Upper lobe of right lung (tissue), 1 donor: Measurements from ENCODE around the gene BMF. TPM values are rescaled to one million over a fixed set of nuclear protein-coding genes. Genes with fewer than 3 reads are reported as not detected.

Source experiments
- ATAC-seq: fragments of 200-7000 bp; cut with Tn5 transposase; one replicate; pipeline ENCODE4 v1.9.1; 2020; ENCODE audit warnings: mild to moderate bottlenecking, moderate library complexity
- DNase-seq: peaks from one replicate; pipeline ENCODE4 v3.0.0-alpha.2; 2020
- H3K27ac ChIP-seq: fragments of 200-600 bp; one replicate; pipeline ENCODE4 v1.8.0; 2022
- H3K27me3 ChIP-seq: fragments of 200-600 bp; one replicate; pipeline ENCODE4 v1.8.0; 2022; ENCODE audit warnings: mild to moderate bottlenecking
- H3K36me3 ChIP-seq: fragments of 200-600 bp; one replicate; pipeline ENCODE4 v1.8.0; 2022
- H3K4me1 ChIP-seq: fragments of 200-600 bp; one replicate; pipeline ENCODE4 v1.8.0; 2022
- H3K4me3 ChIP-seq: fragments of 200-600 bp; one replicate; pipeline ENCODE4 v1.8.0; 2022; ENCODE audit warnings: mild to moderate bottlenecking
- H3K9me3 ChIP-seq: fragments of 200-600 bp; one replicate; pipeline ENCODE4 v1.8.0; 2022
- intact Hi-C: fragments of 100-400 bp; cut with DNase I; formaldehyde crosslinking; loops from one replicate; pipeline ENCODE4 v1.11.0; 2022
- total RNA-seq: library from RNA; stranded (reverse); fragmentation: NEBNext Ultra II Directional; extraction: Animal tissue kit (Norgen Biotek cat#: 25700); gene quantifications from one replicate; pipeline ENCODE4 v1.2.1, GENCODE V29; 2021
- TF ChIP-seq, protein P1 (sequence below): fragments of 200-600 bp; IDR thresholded peaks from one replicate; pipeline ENCODE4 v1.8.0; 2022; ENCODE audit warnings: antibody characterized with exemption
- donor health status: DM: no; HTN: yes; CAD: no; lungs with severe emphysema.

BMF gene
- total RNA-seq, 1 donor from 2014 or later: 15.4 TPM

DNA sequence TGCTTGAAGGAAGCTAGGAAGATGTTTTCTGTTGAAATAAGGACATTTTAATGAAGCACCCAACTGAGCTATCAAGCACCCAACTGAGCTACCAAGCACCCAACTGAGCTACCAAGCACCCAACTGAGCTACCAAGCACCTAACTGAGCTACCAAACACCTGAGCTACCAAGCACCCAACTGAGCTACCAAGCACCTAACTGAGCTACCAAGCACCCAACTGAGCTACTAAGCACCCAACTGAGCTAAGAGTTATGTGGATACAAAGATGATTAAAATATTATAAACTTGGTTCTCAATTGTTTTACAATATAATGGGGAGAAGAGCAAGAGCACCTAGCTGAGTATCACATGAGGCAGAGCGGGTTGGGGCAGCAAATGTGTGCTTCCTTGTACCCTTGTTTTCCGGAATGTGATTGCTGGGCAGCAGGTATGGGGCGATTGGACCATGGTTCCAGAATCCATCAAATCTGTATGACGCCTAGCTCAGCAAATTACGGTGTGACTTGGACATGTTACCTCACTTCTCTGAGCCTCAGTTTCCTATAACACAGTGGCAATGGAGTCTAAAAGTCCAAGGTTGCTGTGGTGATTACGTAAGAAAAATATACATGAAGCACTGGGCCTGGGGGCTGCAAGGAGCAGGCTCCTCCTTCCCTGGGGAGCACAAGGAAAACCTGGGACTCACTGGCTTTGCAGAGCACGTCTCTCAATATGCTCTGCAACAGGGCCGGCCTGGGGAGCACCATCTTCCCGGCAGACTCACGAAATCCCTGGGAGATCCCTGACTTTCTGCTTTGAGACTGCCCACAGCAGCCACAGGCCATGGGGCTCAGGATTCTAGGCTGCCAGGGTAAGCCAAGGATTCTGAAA, 11.3 kb downstream of the BMF start:
- H3K9me3 ChIP-seq: no peaks in the 10 kb centered on the region
- H3K36me3 ChIP-seq: no peaks in the 10 kb centered on the region
- intact Hi-C loops: no loop called here
- peak overlapping the region; percentile 91 for H3K27ac ChIP-seq
- no peak for ATAC-seq
- TF ChIP-seq, protein P1, sequence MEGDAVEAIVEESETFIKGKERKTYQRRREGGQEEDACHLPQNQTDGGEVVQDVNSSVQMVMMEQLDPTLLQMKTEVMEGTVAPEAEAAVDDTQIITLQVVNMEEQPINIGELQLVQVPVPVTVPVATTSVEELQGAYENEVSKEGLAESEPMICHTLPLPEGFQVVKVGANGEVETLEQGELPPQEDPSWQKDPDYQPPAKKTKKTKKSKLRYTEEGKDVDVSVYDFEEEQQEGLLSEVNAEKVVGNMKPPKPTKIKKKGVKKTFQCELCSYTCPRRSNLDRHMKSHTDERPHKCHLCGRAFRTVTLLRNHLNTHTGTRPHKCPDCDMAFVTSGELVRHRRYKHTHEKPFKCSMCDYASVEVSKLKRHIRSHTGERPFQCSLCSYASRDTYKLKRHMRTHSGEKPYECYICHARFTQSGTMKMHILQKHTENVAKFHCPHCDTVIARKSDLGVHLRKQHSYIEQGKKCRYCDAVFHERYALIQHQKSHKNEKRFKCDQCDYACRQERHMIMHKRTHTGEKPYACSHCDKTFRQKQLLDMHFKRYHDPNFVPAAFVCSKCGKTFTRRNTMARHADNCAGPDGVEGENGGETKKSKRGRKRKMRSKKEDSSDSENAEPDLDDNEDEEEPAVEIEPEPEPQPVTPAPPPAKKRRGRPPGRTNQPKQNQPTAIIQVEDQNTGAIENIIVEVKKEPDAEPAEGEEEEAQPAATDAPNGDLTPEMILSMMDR: no peak
- no peak overlapping the region for H3K4me3 ChIP-seq
- peaks cover 96% of the 10 kb centered on the region for H3K4me1 ChIP-seq
- H3K27me3 ChIP-seq: no peaks in the 10 kb centered on the region
- DNase-seq: no peak

DNA sequence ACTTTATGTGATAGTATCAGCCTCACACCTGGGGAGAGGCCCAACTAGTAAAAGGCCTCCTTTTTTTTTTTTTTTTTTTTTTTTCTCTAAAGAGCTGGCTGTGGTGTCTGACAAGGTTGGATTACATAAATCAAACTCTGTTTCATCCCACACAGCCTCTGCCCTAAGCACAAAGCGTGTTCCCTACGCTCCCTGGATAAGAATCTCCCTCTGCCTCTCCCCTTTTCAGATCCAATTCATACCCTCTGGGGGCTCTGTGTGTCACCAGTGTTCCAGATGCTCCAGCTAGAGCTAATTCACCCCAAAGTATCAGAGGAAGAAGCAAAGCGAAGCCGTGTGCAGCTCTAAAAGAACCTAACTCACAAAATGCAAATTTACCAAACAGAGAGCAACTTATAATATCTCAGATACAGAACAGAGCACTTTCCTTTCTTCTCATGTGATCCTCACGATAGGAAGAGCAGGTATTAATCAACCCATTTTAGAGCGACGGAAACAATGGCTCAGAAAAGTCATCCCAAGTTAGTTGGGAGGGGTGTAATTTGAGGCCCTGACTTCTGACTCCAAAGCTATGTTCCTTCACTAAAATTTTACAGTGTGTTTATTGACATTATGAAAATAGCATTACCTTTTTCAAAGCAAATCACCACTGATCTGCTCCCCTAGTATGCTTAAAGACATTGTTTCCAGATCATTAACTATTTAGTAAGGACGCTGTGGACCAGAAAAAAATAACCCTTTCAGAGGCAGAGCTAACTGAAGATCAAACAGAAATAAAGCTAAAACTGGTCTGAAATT, 12.4 kb downstream of the BMF start:
- intact Hi-C loops: no loop called here

DNA sequence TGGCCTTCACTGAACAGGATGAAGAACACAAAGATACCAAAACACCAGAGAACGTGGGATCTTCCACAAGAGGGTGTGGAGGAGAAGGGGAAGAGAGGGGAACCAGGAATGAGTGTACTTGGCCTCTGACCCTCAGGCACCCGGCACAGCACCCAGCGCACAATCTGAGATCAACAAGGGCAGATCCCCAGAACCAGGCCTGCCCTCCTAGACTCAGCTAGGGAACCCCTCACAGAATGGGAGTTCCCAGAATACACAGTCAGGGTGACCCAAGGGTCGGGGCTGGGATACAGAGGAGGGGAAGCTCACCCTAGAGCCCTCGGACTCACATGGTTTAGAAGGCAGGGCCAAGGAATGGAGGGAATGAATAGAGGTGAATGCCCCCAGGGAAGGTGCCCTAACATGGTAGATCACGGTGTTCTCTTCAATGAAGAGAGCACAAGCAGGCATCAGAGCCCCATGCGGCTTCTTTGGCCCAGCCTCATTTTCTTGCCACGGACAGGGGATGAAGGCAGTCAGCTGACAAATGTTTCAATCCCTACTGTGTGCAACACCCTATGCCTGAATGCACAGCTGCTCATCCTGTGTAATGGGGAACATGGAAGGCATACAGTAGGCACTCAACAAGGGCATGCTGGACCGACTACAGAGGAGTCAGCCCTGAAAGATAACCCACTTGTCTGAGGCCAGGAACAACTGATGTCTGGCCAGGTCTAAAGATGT, 13.1 kb downstream of the BMF start:
- peaks cover 87% of the 10 kb centered on the region for H3K4me1 ChIP-seq

More for the DNA sequence above, 12.4 kb downstream of the BMF start:
- Histone ChIP-seq H3K4me3 (no peak overlapping the region), H3K4me1 (peaks cover 95% of the 10 kb centered on the region), H3K27ac (no peak overlapping the region), H3K36me3 (peaks cover 2% of the 10 kb centered on the region), H3K27me3 (no peaks in the 10 kb centered on the region), H3K9me3 (no peaks in the 10 kb centered on the region)
- DNase-seq (no peak), ATAC-seq (no peak)
- TF ChIP-seq, protein P1: no peak

DNA sequence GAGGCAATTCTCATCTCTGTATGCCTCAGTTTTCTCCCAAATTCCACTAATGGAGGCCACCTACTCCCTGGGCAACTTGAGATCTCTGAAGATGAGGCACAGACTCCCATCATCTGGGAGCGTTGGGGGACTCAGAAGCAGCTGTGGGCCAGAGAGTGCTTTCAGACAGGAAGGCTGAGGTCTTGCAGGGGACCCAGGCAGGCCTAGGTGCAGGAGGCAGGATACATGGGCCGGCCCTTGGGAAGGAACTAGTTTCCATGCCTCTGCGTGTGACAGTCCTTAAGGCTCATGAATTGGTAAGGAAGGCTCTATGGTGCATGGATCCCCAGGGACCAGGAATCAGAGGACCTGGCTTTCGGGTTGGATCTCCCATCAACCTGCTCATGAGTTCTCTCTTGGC, 14.5 kb downstream of the BMF start:
- peaks cover 76% of the 10 kb centered on the region for H3K4me1 ChIP-seq
- peak overlapping the region; percentile 32 for H3K27ac ChIP-seq
- H3K27me3 ChIP-seq: no peaks in the 10 kb centered on the region
- no peak overlapping the region for H3K4me3 ChIP-seq
- intact Hi-C loops: no loop called here
- DNase-seq (peak; percentile 34), ATAC-seq (no peak)
- no peaks in the 10 kb centered on the region for H3K9me3 ChIP-seq
- H3K36me3 ChIP-seq: peaks cover 14% of the 10 kb centered on the region
- TF ChIP-seq, protein P1: no peak

More for the DNA sequence above, 13.1 kb downstream of the BMF start:
- Histone ChIP-seq H3K27ac (peak overlapping the region; percentile 44), H3K27me3 (no peaks in the 10 kb centered on the region), H3K4me3 (no peak overlapping the region), H3K9me3 (no peaks in the 10 kb centered on the region), H3K36me3 (peaks cover 10% of the 10 kb centered on the region)
- ATAC-seq (no peak), DNase-seq (peak; percentile 52)
- intact Hi-C loops: no loop called here
- TF ChIP-seq, protein P1: no peak

DNA sequence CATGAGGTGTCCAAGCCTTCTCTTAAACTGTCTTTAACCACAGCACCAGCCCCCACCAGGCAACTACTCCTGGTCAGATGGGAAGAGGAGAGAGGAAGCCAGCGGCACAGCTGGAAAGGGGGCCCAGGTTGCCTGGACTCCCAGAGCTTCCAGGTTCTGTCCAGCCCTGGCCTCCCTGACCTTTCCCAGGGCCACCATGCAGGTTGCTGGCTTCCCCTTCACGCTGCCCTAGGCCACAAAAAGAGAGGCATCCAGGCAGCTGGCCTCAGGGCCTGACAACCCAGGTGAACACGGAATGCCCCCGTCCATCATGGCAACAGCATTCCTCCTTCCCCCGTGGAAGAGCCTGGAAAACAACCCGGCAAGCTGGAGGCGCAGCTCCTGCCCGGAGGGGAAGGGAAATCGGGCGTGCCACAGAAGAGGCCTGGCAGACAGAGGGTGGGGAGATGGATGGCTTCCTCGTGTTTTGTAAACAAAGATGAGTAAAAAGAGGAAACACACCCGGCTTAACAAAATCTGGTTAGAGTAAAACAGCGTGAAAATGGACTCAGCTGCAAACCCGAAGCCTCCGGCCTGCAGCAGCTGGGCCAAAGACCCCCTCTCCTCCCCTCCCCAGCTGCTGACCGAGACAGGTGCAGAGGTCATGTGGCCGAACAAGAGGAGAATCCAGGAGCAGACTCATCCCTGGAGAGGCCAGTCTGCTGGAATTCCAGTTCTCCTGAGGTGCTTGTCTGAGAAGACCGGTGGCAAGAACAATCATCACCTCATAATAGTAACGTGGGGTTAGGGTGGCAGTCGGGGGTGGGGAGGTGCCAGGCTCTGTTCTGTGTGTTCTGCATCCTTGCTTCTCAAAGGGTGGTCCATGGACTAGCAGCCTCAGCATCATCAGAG, 15.5 kb downstream of the BMF start:
- no peaks in the 10 kb centered on the region for H3K27me3 ChIP-seq
- TF ChIP-seq, protein P1: no peak
- intact Hi-C loops: no loop called here
- H3K36me3 ChIP-seq: peaks cover 14% of the 10 kb centered on the region
- ATAC-seq (peak; percentile 24), DNase-seq (peak; percentile 58)
- H3K4me1 ChIP-seq: peaks cover 76% of the 10 kb centered on the region
- H3K9me3 ChIP-seq: no peaks in the 10 kb centered on the region
- H3K4me3 ChIP-seq: no peak overlapping the region
- peak overlapping the region; percentile 76 for H3K27ac ChIP-seq
